ENCODE data around the gene TMED4. TPM values are rescaled to one million over a fixed set of nuclear protein-coding genes. Genes with fewer than 3 reads are reported as not detected.

The TMED4 gene
- total and polyA plus RNA-seq, 2 donors (not counting 1 experiment from before 2014, with no cell fraction given) = 84.1 to 102 TPM

DNA sequence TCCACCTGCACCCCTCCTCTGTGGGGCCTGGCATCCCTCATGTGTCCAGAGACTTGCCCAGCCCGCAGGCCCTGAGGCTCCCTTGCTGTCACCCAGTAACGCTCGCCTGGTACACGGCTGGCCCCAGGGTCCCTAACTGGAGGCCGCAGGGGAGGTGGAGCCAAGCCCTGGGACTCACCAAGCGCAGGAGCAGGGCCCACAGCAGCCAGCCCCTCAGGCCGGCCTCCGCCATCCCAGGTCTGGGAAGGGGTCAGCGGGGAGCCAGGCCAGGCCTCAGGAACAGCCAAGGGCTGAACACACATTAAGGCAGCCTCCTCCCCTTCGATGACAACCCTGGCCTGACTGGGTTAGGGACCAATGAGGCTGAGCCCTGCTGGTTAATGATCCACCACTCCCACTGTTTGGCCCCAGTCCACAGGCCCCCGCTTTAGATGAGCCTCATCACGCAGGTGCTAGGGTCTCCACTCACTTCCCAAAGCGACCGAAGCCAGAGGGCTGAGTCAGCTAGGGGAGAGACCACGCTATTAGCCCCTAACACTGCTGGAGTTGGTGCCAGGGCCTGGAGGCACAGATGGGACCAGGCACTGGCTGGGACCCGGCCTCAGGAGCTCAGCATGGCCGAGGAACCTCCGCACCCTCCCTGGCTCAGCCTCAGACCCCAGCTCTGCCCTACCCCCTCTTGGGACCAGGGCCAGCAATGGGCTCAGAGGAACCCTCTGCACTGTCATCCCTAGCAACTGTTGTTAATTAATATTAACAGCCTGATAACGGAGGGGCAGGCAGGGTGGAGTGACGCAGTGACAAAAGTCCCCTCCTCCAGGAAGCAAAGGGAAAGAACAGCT is 40.8 kb downstream of the TMED4 start, which contains the start of gene NPC1L1:
Gene NPC1L1 (minus strand): TSS at position 303 of the 842 bp plus-strand sequence. CDS start 71 bp downstream, at position 232.
- H3K4me1 ChIP-seq (ENCODE audit: control insufficient read depth in 2 of 2, insufficient read depth in 2 of 2, low read length in 2 of 2) = no peaks in the 10 kb centered on the region
- H2AFZ ChIP-seq (ENCODE audit: insufficient read depth, low read depth, low read length, poor library complexity, severe bottlenecking) = no peak within 1 kb of the TSS
- no peak for DNase-seq
- peaks cover 9% of the 10 kb centered on the region for H3K27me3 Mint-ChIP-seq
- H3K79me2 ChIP-seq (ENCODE audit: control insufficient read depth, insufficient read depth, low read length) = no peaks in the 10 kb centered on the region
- no peaks in the 10 kb centered on the region for H3K36me3 ChIP-seq (replicated peaks in 1 of 2; ENCODE audit: control extremely low read depth in 1 of 2, control insufficient read depth in 1 of 2, extremely low read depth in 1 of 2, insufficient read depth in 2 of 2, low read length in 1 of 2)
- no peaks in the 10 kb centered on the region for H3K9me3 Mint-ChIP-seq (ENCODE audit: insufficient read depth)
- intact Hi-C loops (cut with micrococcal nuclease) = no loop called here
- H3K27me3 ChIP-seq (replicated peaks in 1 of 4; ENCODE audit: control extremely low read depth in 1 of 4, control insufficient read depth in 3 of 4, insufficient read depth in 4 of 4, low read length in 3 of 4) = no peaks in the 10 kb centered on the region
- no peak within 1 kb of the TSS for H3K27ac ChIP-seq (ENCODE audit: low read length in 2 of 2)
- ChIA-PET POLR2A (no interaction called here), CTCF (no interaction called here)
- no peaks in the 10 kb centered on the region for H3K4me1 Mint-ChIP-seq
- H3K27ac Mint-ChIP-seq = no peak within 1 kb of the TSS
- H3K9me3 ChIP-seq (ENCODE audit: control extremely low read depth in 1 of 3, control insufficient read depth in 2 of 3, insufficient read depth in 1 of 3, low read length in 2 of 3) = no peaks in the 10 kb centered on the region
- no peak within 1 kb of the TSS for H3K4me2 ChIP-seq (replicated peaks; ENCODE audit: low read depth, low read length, poor library complexity, severe bottlenecking)
- no peak within 1 kb of the TSS for H3K9ac ChIP-seq (ENCODE audit: low read length)
- H4K20me1 ChIP-seq (ENCODE audit: control insufficient read depth, insufficient read depth, low read length, poor library complexity, severe bottlenecking) = no peaks in the 10 kb centered on the region
- no peak for ATAC-seq (ENCODE audit: low read depth)
- TF ChIP-seq, protein P1, sequence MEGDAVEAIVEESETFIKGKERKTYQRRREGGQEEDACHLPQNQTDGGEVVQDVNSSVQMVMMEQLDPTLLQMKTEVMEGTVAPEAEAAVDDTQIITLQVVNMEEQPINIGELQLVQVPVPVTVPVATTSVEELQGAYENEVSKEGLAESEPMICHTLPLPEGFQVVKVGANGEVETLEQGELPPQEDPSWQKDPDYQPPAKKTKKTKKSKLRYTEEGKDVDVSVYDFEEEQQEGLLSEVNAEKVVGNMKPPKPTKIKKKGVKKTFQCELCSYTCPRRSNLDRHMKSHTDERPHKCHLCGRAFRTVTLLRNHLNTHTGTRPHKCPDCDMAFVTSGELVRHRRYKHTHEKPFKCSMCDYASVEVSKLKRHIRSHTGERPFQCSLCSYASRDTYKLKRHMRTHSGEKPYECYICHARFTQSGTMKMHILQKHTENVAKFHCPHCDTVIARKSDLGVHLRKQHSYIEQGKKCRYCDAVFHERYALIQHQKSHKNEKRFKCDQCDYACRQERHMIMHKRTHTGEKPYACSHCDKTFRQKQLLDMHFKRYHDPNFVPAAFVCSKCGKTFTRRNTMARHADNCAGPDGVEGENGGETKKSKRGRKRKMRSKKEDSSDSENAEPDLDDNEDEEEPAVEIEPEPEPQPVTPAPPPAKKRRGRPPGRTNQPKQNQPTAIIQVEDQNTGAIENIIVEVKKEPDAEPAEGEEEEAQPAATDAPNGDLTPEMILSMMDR (IDR thresholded peaks at IDR 0.05) = no peak
- no peak for TF ChIP-seq EZH2 (IDR thresholded peaks at IDR 0.05; ENCODE audit: borderline replicate concordance, insufficient read depth, low read depth, low read length, poor library complexity, severe bottlenecking)
- no peak within 1 kb of the TSS for H3K4me3 ChIP-seq (ENCODE audit: control extremely low read depth in 1 of 5, extremely low read depth in 1 of 5, insufficient read depth in 1 of 5, low read depth in 2 of 5, low read length in 4 of 5)
- no peak within 1 kb of the TSS for H3K4me3 Mint-ChIP-seq
- 95% methylated on average over 20 of the region's 20 CpGs for WGBS (ENCODE audit: insufficient coverage)

DNA sequence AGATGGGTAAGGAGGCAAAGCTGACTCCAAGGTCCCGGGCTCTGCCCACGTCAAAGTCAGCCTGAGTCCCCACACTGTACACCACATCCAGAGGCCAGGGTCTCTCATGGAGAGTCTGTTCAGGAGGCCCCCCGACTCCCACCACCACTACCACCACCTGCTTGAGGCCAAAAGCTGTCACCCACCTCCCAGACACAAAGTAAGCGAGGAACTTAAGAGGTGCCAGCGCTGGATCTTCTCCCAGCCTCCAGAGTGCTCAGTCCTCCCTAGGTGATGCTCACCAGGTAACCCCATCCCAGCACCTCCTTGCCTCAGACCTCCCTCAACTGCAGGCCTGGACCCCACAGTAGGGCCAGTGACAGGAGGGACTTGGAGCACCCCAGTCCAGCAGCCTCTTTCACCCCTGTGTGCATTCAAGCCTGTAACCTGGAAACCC is 41.4 kb downstream of the TMED4 start:
- no peak overlapping the region for H3K4me2 ChIP-seq (replicated peaks; ENCODE audit: low read depth, low read length, poor library complexity, severe bottlenecking)
- H3K4me3 ChIP-seq (ENCODE audit: control extremely low read depth in 1 of 5, extremely low read depth in 1 of 5, insufficient read depth in 1 of 5, low read depth in 2 of 5, low read length in 4 of 5) = no peak overlapping the region
- no peaks in the 10 kb centered on the region for H3K9me3 ChIP-seq (ENCODE audit: control extremely low read depth in 1 of 3, control insufficient read depth in 2 of 3, insufficient read depth in 1 of 3, low read length in 2 of 3)
- no peaks in the 10 kb centered on the region for H3K4me1 ChIP-seq (ENCODE audit: control insufficient read depth in 2 of 2, insufficient read depth in 2 of 2, low read length in 2 of 2)
- Mint-ChIP-seq H3K4me1 (no peaks in the 10 kb centered on the region), H3K9me3 (ENCODE audit: insufficient read depth) (no peaks in the 10 kb centered on the region), H3K27ac (no peak overlapping the region), H3K4me3 (no peak overlapping the region), H3K27me3 (peaks cover 9% of the 10 kb centered on the region)
- H3K79me2 ChIP-seq (ENCODE audit: control insufficient read depth, insufficient read depth, low read length) = no peaks in the 10 kb centered on the region
- POLR2A ChIA-PET = no interaction called here
- CTCF ChIA-PET = no interaction called here
- TF ChIP-seq, protein P1 (IDR thresholded peaks at IDR 0.05) = no peak
- H4K20me1 ChIP-seq (ENCODE audit: control insufficient read depth, insufficient read depth, low read length, poor library complexity, severe bottlenecking) = no peaks in the 10 kb centered on the region
- 89% methylated on average over 5 of the region's 5 CpGs for WGBS (ENCODE audit: insufficient coverage)
- no peak overlapping the region for H2AFZ ChIP-seq (ENCODE audit: insufficient read depth, low read depth, low read length, poor library complexity, severe bottlenecking)
- no peak overlapping the region for H3K9ac ChIP-seq (ENCODE audit: low read length)
- H3K36me3 ChIP-seq (replicated peaks in 1 of 2; ENCODE audit: control extremely low read depth in 1 of 2, control insufficient read depth in 1 of 2, extremely low read depth in 1 of 2, insufficient read depth in 2 of 2, low read length in 1 of 2) = no peaks in the 10 kb centered on the region
- ATAC-seq (ENCODE audit: low read depth) (no peak), DNase-seq (no peak)
- intact Hi-C loops (cut with micrococcal nuclease) = no loop called here
- H3K27me3 ChIP-seq (replicated peaks in 1 of 4; ENCODE audit: control extremely low read depth in 1 of 4, control insufficient read depth in 3 of 4, insufficient read depth in 4 of 4, low read length in 3 of 4) = no peaks in the 10 kb centered on the region
- H3K27ac ChIP-seq (ENCODE audit: low read length in 2 of 2) = no peak overlapping the region

Data from B cell (primary cell).